Measurements from ENCODE around the gene DBNDD2.
A peak's percentile ranks its signal among the peaks of the same experiment; 100 is the strongest.

DBNDD2 gene

DNA sequence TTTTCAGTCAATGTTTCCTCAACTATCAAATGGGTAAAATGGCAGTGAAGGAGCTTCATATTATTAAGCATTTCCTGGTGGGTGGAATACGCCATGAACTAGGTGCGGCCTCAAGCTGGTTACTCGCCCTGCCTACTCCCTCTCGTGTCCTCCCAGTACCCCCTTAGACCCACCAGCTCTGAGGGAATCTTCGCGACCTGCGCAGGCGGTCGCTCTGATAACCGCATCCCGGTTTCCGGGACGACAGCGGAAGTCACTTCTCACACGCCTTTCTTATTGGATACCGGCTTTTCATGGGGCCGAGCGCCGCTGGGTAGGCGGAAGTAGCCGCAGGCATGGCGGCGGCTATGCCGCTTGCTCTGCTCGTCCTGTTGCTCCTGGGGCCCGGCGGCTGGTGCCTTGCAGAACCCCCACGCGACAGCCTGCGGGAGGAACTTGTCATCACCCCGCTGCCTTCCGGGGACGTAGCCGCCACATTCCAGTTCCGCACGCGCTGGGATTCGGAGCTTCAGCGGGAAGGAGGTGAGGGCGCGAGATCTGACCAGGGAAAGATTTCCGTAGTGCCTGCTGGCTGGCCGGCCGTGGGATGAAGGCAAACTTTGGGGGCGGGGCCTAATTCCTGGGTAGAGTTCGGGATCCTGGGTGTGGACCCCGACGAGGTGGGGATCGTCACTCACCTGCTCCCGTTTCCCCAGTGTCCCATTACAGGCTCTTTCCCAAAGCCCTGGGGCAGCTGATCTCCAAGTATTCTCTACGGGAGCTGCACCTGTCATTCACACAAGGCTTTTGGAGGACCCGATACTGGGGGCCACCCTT lies 7.9 kb downstream of the DBNDD2 start, which contains the start of gene PIGT:
TSS of gene PIGT (plus strand) at position 320 of the 816 bp plus-strand sequence. CDS start at position 336, 16 bp downstream.
- Histone ChIP-seq H3K27ac (ENCODE audit: low read depth, low read length) (peak within 1 kb of the TSS; percentile 43), H4K20me1 (ENCODE audit: control insufficient read depth, insufficient read depth, low read depth, low read length) (no peaks in the 10 kb centered on the region), H3K36me3 (ENCODE audit: control insufficient read depth, low read length) (peaks cover 39% of the 10 kb centered on the region), H3K9me3 (ENCODE audit: control insufficient read depth, insufficient read depth, low read length) (no peaks in the 10 kb centered on the region), H3K27me3 (ENCODE audit: control insufficient read depth, low read length) (no peaks in the 10 kb centered on the region), H3K4me3 (ENCODE audit: low read length) (peak within 1 kb of the TSS; percentile 86), H3F3A (ENCODE audit: control insufficient read depth, insufficient read depth) (no peaks in the 10 kb centered on the region), H3K79me2 (ENCODE audit: control insufficient read depth, low read length) (peaks cover 43% of the 10 kb centered on the region), H3K4me1 (ENCODE audit: control insufficient read depth, low read length) (peaks cover 46% of the 10 kb centered on the region), H3K4me2 (ENCODE audit: low read length) (peak within 1 kb of the TSS; percentile 74), H3K9me2 (replicated peaks; ENCODE audit: control insufficient read depth, low read length) (no peaks in the 10 kb centered on the region)
- TF ChIP-seq EZH2phosphoT487 (IDR thresholded peaks at IDR 0.05; ENCODE audit: borderline replicate concordance, low read length) = no peak
- TF ChIP-seq, protein P1, sequence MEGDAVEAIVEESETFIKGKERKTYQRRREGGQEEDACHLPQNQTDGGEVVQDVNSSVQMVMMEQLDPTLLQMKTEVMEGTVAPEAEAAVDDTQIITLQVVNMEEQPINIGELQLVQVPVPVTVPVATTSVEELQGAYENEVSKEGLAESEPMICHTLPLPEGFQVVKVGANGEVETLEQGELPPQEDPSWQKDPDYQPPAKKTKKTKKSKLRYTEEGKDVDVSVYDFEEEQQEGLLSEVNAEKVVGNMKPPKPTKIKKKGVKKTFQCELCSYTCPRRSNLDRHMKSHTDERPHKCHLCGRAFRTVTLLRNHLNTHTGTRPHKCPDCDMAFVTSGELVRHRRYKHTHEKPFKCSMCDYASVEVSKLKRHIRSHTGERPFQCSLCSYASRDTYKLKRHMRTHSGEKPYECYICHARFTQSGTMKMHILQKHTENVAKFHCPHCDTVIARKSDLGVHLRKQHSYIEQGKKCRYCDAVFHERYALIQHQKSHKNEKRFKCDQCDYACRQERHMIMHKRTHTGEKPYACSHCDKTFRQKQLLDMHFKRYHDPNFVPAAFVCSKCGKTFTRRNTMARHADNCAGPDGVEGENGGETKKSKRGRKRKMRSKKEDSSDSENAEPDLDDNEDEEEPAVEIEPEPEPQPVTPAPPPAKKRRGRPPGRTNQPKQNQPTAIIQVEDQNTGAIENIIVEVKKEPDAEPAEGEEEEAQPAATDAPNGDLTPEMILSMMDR (IDR thresholded peaks at IDR 0.05; ENCODE audit: low read depth, low read length, poor library complexity, severe bottlenecking) = no peak

DNA sequence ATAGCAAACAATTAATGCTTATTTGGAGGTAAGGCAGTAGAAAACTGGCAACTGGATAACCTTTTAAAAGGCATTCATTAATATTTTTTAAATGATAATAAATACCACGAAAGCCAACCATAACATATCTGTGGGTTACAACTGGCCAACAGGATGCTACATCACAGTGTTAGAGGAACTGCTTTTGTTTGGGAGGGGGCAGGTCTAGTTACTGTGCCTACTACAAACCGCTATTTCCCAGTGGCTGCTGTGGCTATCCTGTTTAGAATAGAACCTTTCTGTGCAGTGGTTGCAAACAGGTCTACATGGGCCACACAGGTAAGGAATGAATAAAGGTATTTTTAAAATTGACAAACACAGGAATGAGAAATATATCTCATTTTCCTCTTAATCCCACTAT lies 8.8 kb downstream of the DBNDD2 start:
- Histone ChIP-seq H3K4me2 (ENCODE audit: low read length) (peak overlapping the region; percentile 74), H3K27ac (ENCODE audit: low read depth, low read length) (0 out of 2 replicates have a peak overlapping the region, but pooled peaks have one; percentile 43), H3K4me3 (ENCODE audit: low read length) (peak overlapping the region; percentile 86), H3K9me3 (ENCODE audit: control insufficient read depth, insufficient read depth, low read length) (no peaks in the 10 kb centered on the region), H3F3A (ENCODE audit: control insufficient read depth, insufficient read depth) (no peaks in the 10 kb centered on the region), H4K20me1 (ENCODE audit: control insufficient read depth, insufficient read depth, low read depth, low read length) (no peaks in the 10 kb centered on the region), H3K36me3 (ENCODE audit: control insufficient read depth, low read length) (peaks cover 46% of the 10 kb centered on the region), H3K9me2 (replicated peaks; ENCODE audit: control insufficient read depth, low read length) (no peaks in the 10 kb centered on the region), H3K4me1 (ENCODE audit: control insufficient read depth, low read length) (peaks cover 46% of the 10 kb centered on the region), H3K27me3 (ENCODE audit: control insufficient read depth, low read length) (no peaks in the 10 kb centered on the region), H3K79me2 (ENCODE audit: control insufficient read depth, low read length) (peaks cover 43% of the 10 kb centered on the region)
- TF ChIP-seq, protein P1 (IDR thresholded peaks at IDR 0.05; ENCODE audit: low read depth, low read length, poor library complexity, severe bottlenecking) = no peak
- no peak for TF ChIP-seq EZH2phosphoT487 (IDR thresholded peaks at IDR 0.05; ENCODE audit: borderline replicate concordance, low read length)

DNA sequence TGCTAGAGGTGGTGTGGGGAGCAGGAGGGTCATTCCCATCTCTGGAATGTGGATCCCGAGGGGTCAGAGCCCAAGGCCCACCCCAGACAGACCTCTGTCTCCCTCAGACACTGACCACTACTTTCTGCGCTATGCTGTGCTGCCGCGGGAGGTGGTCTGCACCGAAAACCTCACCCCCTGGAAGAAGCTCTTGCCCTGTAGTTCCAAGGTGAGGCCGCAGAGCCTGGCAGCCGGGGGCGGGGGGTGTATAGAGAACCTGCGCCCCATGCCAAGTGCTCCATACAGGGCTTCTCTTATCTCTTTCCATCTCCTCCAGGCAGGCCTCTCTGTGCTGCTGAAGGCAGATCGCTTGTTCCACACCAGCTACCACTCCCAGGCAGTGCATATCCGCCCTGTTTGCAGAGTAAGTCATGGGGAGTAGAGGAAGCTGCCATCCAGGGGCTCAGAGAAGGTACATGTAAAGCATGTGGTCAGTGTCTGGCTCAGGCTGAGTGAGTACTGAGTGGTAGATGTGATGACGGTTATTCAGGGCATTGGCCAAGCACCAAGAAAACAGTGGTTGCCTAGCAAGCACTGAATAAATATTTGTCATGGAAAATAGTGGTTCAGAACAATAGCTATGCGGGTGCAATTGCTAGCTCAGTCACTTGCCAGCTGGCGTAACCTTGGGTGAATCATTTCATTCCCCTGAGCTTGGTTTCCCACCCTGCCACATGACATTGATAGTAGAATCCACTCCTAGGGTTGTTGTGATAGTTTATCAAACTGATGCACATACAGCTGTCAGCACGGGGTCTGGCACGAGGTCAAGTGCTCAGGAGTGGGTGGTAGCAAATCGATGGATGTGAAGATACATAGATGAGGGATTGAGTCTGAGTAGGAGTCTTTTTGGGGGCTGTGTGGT lies 11.4 kb downstream of the DBNDD2 start:
- Histone ChIP-seq H3K9me2 (replicated peaks; ENCODE audit: control insufficient read depth, low read length) (no peaks in the 10 kb centered on the region), H3K9me3 (ENCODE audit: control insufficient read depth, insufficient read depth, low read length) (no peaks in the 10 kb centered on the region), H3K27me3 (ENCODE audit: control insufficient read depth, low read length) (no peaks in the 10 kb centered on the region), H3F3A (ENCODE audit: control insufficient read depth, insufficient read depth) (no peaks in the 10 kb centered on the region), H3K4me2 (ENCODE audit: low read length) (peak overlapping the region; percentile 27; the same call in 1 of the 2 replicates), H3K27ac (ENCODE audit: low read depth, low read length) (no peak overlapping the region), H3K4me3 (ENCODE audit: low read length) (no peak overlapping the region), H3K36me3 (ENCODE audit: control insufficient read depth, low read length) (peaks cover 65% of the 10 kb centered on the region), H4K20me1 (ENCODE audit: control insufficient read depth, insufficient read depth, low read depth, low read length) (no peaks in the 10 kb centered on the region), H3K79me2 (ENCODE audit: control insufficient read depth, low read length) (peaks cover 43% of the 10 kb centered on the region), H3K4me1 (ENCODE audit: control insufficient read depth, low read length) (peaks cover 40% of the 10 kb centered on the region)
- no peak for TF ChIP-seq EZH2phosphoT487 (IDR thresholded peaks at IDR 0.05; ENCODE audit: borderline replicate concordance, low read length)
- TF ChIP-seq, protein P1 (IDR thresholded peaks at IDR 0.05; ENCODE audit: low read depth, low read length, poor library complexity, severe bottlenecking) = no peak

All from DOHH2 (cell line).